ENCODE results near the gene CAPN15.

- TF ChIP-seq POLR2A (IDR thresholded peaks at IDR 0.05; ENCODE audit: low read depth, low read length) = no peak
- no peak for TF ChIP-seq POLR2AphosphoS5 (IDR thresholded peaks at IDR 0.05; ENCODE audit: low read depth, low read length)
- no peak for TF ChIP-seq TAF1 (IDR thresholded peaks at IDR 0.05; ENCODE audit: low read depth, low read length)
Observed at GRCh38 chr16:491220-491919, 36.1 kb upstream of the CAPN15 start.

All from GM12891 (cell line).